Esophagus muscularis mucosa (tissue), 4 donors: Measurements from ENCODE around the gene NUP93.

Experiments
- CTCF ChIP-seq, 3 experiments: fragments of 200-600 bp in 2 of 3; fragments of 450-650 bp in 1 of 3; sonication (generic) in 2 of 3; IDR thresholded peaks; one replicate each; pipeline ENCODE4 v1.5.1; 2017 to 2019; ENCODE audit warnings: antibody characterized with exemption in 3 of 3, mild to moderate bottlenecking in 2 of 3, moderate library complexity in 1 of 3
- EP300 ChIP-seq: sonication (generic); formaldehyde crosslinking; IDR thresholded peaks from one replicate; pipeline ENCODE4 v1.6.1; 2017; ENCODE audit warnings: antibody characterized with exemption
- POLR2A ChIP-seq: fragments of 450-650 bp; IDR thresholded peaks from one replicate; pipeline ENCODE4 v1.6.1; 2017; ENCODE audit warnings: antibody characterized with exemption, moderate library complexity, mild to moderate bottlenecking, low read depth

DNA sequence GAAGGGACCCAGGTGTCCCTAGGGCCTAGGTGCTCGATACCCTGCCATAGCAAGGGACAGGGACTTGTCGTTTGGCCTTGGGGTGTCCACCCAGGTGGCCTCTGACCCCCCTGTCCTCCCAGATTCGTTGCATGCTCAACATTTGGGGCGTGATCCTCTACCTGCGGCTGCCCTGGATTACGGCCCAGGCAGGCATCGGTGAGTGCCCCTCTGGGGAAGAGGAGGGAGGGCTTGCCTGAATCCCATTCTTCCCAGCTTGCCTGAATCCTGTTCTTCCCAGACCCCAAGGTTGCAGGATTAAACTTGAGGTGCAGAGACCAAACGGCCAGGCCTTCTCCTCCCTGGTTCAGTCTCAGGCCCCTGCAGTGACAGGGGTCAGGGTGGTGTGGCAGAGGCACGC lies 138.2 kb downstream of the NUP93 start:
- TF ChIP-seq CTCF (IDR thresholded peaks at IDR 0.05) (no peak), POLR2A (no peak), EP300 (no peak)
